CD4-positive, alpha-beta T cell treated with Interleukin-21 for 1 hour (primary cell): ENCODE results near the gene RNF25.

Source experiments
- DNase-seq: peaks from one replicate; pipeline ENCODE4 v3.0.0-alpha.2; 2020

RNF25 gene

GRCh38 chr2:218671654-218672566 is at the start of gene RNF25, which contains the start of gene STK36:
Gene RNF25 (minus strand): TSS chr2:218672002. CDS start chr2:218671970, 32 bp downstream.
Gene STK36 (plus strand): TSS chr2:218672086. CDS start chr2:218672830, 744 bp downstream.
- peak; percentile 85 for DNase-seq

- DNase-seq = no peak
Measured at GRCh38 chr2:218721488-218721887, 49.7 kb upstream of the RNF25 start.

- DNase-seq = no peak
Measured at GRCh38 chr2:218720048-218721041, 48.5 kb upstream of the RNF25 start.

- DNase-seq = no peak
Measured at GRCh38 chr2:218719457-218719856, 47.7 kb upstream of the RNF25 start.

GRCh38 chr2:218718058-218718457 is 46.3 kb upstream of the RNF25 start:
- no peak for DNase-seq

- DNase-seq = no peak
Measured at GRCh38 chr2:218717262-218717661, 45.5 kb upstream of the RNF25 start.

- no peak for DNase-seq
Measured at GRCh38 chr2:218716070-218716469, 44.3 kb upstream of the RNF25 start.

- no peak for DNase-seq
Measured at GRCh38 chr2:218713922-218714321, 42.1 kb upstream of the RNF25 start.

- no peak for DNase-seq
Measured at GRCh38 chr2:218711550-218711929, 39.7 kb upstream of the RNF25 start.

- DNase-seq = peak; percentile 99
Measured at GRCh38 chr2:218710687-218711549, 39.1 kb upstream of the RNF25 start, which contains the start of gene TTLL4. Gene TTLL4 (plus strand): TSS chr2:218710835. CDS start chr2:218737677, 26,842 bp downstream.

- no peak for DNase-seq
Measured at GRCh38 chr2:218710334-218710686, 38.5 kb upstream of the RNF25 start.

- no peak for DNase-seq
Measured at GRCh38 chr2:218709908-218710307, 38.1 kb upstream of the RNF25 start.

GRCh38 chr2:218708086-218708485 is 36.3 kb upstream of the RNF25 start:
- DNase-seq = no peak

GRCh38 chr2:218703341-218703740 is 31.5 kb upstream of the RNF25 start:
- no peak for DNase-seq

GRCh38 chr2:218701806-218702205 is 30.0 kb upstream of the RNF25 start:
- no peak for DNase-seq

GRCh38 chr2:218698885-218699284 is 27.1 kb upstream of the RNF25 start:
- no peak for DNase-seq

GRCh38 chr2:218694405-218695145 is 22.8 kb upstream of the RNF25 start:
- DNase-seq = no peak

- DNase-seq = no peak
Measured at GRCh38 chr2:218691234-218691633, 19.4 kb upstream of the RNF25 start.

- peak; percentile 53 for DNase-seq
Measured at GRCh38 chr2:218687400-218688060, 15.7 kb upstream of the RNF25 start.

GRCh38 chr2:218680061-218680460 is 8.3 kb upstream of the RNF25 start:
- DNase-seq = no peak

GRCh38 chr2:218679119-218679518 is 7.3 kb upstream of the RNF25 start:
- DNase-seq = no peak
